Measurements from ENCODE around the gene CCL28.
"Not testable (repeated sequence)": the region's sequence is repeated elsewhere in the genome, so short reads cannot be mapped to it uniquely, and the experiment has no call there.

Gene CCL28

DNA sequence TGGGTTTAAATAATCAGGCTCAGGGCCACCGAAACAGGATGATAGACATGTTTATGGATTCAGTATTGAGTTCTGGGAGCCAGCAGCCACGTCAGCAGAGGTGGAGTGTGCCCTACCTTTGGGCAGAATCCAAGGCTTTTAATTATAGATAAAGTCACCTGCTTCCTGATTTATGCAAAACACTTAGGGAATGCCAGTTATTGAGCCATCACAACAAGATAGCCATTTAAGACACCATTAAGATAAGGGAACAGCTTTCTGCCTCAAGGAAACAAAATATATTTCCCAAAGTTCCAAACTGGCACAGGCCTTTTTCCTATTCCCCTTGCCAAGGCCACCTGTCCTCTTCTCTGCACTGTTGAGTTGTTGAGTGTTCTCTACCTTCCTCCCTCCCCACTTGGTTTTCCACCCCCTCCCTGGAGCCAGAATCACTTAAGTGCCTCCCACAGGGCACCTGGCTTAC is 2.4 kb downstream of the CCL28 start:
- no peak for DNase-seq

DNA sequence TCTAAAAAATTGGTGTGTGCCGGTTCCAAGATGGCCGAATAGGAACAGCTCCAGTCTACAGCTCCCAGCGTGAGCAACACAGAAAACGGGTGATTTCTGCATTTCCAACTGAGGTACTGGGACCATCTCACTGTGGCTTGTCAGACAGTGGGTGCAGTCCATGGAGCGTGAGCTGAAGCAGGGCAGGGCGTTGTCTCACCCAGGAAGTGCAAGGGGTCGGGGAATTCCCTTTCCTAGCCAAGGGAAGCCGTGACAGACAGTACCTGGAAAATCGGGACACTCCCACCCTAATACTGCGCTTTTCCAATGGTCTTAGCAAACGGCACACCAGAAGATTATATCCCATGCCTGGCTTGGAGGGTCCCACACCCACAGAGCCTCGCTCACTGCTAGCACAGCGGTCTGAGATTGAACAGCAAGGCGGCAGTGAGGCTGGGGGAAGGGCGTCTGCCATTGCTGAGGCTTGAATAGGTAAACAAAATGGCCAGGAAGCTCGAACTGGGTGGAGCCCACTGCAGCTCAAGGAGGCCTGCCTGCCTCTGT is 9.6 kb downstream of the CCL28 start:
- not testable (repeated sequence) for DNase-seq

- DNase-seq = no peak
Observed at GRCh38 chr5:43401827-43402226, 10.4 kb downstream of the CCL28 start.

- no peak for DNase-seq
Observed at GRCh38 chr5:43400082-43400481, 12.1 kb downstream of the CCL28 start.

- DNase-seq = peak; percentile 61
Observed at GRCh38 chr5:43396762-43397304, 15.4 kb downstream of the CCL28 start.

DNA sequence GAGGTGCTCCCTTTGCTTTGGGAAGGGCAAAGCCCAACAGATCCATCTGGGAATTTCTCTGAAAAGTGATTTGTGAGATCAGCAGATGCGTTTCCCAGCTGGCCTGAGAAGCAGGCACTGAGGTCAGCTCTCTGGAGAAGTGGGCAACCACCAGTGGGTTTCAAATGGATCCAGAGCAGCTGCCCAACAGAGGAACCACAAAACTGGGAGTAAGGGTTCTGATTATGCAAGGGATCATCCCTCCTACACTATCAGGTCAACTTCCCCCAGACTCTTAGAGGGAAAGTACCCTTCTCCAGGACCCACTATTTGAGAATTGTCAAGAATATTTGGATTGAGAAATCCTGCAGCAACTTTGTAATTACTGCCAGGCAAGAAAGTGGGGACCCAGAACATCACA is 21.7 kb downstream of the CCL28 start:
- no peak for DNase-seq

GRCh38 chr5:43389679-43390329 is 22.4 kb downstream of the CCL28 start:
- DNase-seq = peak; percentile 47

GRCh38 chr5:43386960-43387362 is 25.2 kb downstream of the CCL28 start:
- DNase-seq = no peak

- no peak for DNase-seq
Observed at GRCh38 chr5:43376496-43377140, 35.6 kb downstream of the CCL28 start.

- DNase-seq = no peak
Observed at GRCh38 chr5:43371821-43372220, 40.4 kb downstream of the CCL28 start.

DNA sequence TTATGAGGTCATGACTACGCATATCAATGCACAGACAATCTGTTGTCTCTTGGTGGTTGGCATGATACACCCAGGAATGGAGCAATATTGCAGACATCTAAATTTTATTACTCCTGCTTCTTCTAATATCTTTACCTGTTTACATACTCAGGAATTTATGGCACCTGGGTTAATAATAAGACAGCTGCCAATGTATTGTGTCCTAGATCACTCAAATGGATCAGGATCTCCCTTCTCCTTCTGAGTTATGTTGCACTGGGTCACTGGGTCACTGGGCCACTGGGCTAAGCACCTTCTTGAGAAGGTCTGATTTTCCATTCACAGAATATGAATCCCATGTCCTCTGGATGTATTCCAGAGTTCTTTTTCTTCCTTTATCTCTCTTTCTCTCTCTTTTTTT is 41.8 kb downstream of the CCL28 start:
- no peak for DNase-seq

GRCh38 chr5:43369651-43370050 is 42.5 kb downstream of the CCL28 start:
- no peak for DNase-seq

GRCh38 chr5:43367909-43368669 is 44.1 kb downstream of the CCL28 start:
- DNase-seq = no peak

DNA sequence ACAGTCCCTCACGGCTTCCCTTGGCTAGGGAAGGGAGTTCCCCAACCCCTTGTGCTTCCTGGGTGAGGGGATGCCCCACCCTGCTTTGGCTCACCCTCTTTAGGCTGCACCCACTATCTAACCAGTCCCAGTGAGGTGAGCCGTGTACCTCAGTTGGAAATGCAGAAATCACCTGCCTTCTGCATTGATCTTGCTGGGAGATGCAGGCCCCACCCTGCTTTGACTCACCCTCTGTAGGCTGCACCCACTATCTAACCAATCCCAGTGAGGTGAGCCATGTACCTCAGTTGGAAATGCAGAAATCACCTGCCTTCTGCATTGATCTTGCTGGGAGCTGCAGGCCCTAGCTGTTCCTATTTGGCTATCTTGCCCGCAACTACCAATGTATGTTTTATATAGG is 44.7 kb downstream of the CCL28 start:
- no peak for DNase-seq

- DNase-seq = not testable (repeated sequence)
Observed at GRCh38 chr5:43366680-43367246, 45.4 kb downstream of the CCL28 start.

DNA sequence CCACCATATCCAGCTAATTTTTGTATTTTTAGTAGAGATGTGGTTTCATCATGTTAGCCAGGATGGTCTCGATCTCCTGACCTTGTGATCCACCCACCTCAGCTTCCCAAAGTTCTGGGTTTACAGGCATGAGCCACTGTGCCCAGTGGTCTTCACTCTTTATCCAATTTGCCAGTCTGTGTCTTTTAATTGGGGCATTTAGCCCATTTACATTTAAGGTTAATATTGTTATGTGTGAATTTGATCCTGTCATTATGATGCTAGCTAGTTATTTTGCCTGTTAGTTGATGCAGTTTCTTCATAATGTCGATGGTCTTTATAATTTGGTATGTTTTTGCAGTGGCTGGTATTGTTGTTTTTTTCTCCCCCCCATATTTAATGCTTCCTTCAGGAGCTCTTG is 47.0 kb downstream of the CCL28 start:
- not testable (repeated sequence) for DNase-seq

DNA sequence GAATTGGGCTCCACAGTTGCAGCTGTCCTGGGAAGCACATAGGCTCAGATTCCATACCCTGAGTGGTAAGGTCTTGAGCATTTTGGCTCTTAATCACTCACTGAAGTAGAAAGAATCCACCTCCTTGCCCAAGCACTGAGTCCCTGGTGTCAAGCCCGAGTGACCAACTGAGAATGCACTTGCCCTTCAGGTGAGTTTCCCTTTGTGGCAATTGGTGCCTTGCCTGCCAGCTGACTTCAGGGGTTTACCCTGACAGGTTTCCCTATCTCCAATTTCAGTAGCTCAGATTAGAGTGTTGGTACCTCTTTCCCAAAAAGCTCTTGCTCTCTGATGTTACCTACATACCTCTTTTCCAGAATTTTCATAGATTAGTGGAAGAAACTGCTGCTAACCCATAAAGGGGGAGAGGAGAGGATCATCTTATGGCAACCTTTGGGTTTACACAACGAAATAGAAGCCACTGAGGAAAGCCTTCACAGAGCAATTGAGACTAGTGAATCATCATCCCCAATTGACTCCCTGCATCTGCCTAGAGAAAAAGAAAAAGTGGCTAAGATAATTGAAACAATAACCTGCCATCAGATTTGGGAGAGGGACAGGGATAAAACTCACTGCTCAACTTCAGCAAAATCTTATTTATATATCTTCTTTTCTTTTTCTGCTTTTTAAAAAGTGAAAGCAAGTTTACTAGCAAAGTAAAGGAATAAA is 48.6 kb downstream of the CCL28 start:
- DNase-seq = no peak

GRCh38 chr5:43362725-43363435 is 49.3 kb downstream of the CCL28 start:
- no peak for DNase-seq

DNA sequence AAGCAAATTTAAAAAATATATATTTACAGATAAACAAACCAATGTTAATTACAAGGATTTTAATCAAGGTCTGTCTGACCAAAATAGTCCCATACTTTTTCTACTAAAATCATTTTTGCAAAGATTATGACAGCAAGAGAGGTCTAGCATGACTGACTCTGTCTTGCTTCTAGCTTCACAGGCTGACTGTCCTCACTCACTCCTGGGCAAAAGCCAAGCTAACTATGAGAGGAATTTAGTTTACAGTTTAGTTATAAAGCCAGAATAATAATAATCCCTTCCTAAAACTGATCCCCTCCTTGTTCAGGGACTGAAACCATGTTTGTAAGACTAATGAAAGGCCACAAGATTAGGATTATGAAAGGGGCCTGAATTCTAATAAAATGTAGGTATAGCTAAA is 53.5 kb downstream of the CCL28 start:
- DNase-seq = no peak

DNA sequence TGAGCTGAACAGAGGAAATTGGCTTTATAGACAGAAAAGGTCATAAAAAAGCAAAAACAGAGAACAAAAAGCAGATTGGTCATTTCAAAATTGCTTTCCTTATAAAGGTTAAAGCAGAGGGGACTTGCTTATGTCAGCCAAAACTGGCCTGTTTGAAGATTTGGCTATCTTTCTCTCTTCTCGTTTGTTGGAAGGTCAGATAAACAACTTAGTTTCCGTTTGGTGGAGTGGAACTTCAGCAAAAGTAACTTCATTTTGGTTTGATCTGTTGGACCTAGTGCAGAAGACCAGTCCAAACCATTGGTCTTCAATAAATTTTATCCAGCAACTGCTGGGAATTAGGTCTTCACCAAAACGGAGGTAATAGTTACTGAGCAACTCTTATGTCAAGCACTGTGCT is 53.9 kb downstream of the CCL28 start:
- no peak for DNase-seq

DNA sequence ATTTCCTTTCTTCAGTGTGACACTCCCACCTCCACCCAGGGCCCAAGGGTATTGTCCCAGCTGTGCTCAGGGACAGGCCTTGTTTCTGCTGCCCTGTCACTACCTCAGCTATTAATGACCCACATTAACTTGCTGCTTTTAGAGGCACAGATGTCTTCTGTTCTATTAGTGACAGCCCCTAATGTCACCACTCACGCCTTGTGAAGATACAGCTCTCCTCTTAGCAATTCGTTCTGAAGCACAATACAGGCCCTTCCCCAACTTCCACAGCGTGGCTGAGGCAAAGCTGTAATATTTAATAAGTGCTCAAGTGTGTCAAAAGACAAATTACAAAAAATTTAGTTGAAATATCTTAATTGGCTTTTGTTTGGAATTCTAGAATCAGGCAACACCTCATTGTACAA is 54.3 kb downstream of the CCL28 start:
- DNase-seq = no peak

- DNase-seq = no peak
Observed at GRCh38 chr5:43357067-43357466, 55.1 kb downstream of the CCL28 start.

All from activated naive CD4-positive, alpha-beta T cell treated with Interleukin-2 at 50 U/mL for 16 hours (primary cell).